IMR-90 (cell line): Measurements from ENCODE around the gene ESF1. TPM values are rescaled to one million over a fixed set of nuclear protein-coding genes. Genes with fewer than 3 reads are reported as not detected.

Experiments used
- ATAC-seq: fragments of 200-7000 bp; cut with Tn5 transposase; 2 replicates; pipeline ENCODE4 v1.9.1; 2020; ENCODE audit warnings: low read depth, mild to moderate bottlenecking, moderate library complexity
- BruUV-seq: library from RNA; stranded (reverse); fragments of 400-500 nt; replicated peaks from 2 replicates; lab custom pipeline; 2021; lab: Mats Ljungman, UMichigan
- CTCF ChIA-PET: fragments of 300-600 bp; formaldehyde crosslinking; extraction: SDS; loops from one replicate; lab custom pipeline; 2021; ENCODE audit warnings: antibody characterized with exemption; lab: Yijun Ruan, JAX
- POLR2A ChIA-PET: fragments of 300-600 bp; sonication (Branson Sonifier 250); formaldehyde crosslinking; loops from one replicate; lab custom pipeline; 2022; ENCODE audit warnings: antibody characterized with exemption; ENCODE audit not compliant: unreplicated experiment; lab: Charles Lee
- DNase-seq: peaks from one replicate; pipeline ENCODE4 v3.0.0; 2013
- H2AFZ ChIP-seq: replicated peaks from 2 replicates; pipeline ENCODE3; 2013; ENCODE audit warnings: low read length, mild to moderate bottlenecking; ENCODE audit not compliant: poor library complexity
- H2AK5ac ChIP-seq: 2 replicates; pipeline ENCODE4 v1.6.1; 2013; ENCODE audit warnings: low read depth, low read length, inconsistent platforms
- H2AK9ac ChIP-seq: replicated peaks from 2 replicates; pipeline ENCODE3; 2013; ENCODE audit warnings: mild to moderate bottlenecking, low read depth, low read length, moderate library complexity; ENCODE audit not compliant: poor library complexity
- H2BK120ac ChIP-seq: 2 replicates; pipeline ENCODE4 v1.6.1; 2013; ENCODE audit warnings: low read depth, low read length, inconsistent platforms
- H2BK15ac ChIP-seq: 3 replicates; pipeline ENCODE4 v1.6.1; 2013; ENCODE audit warnings: low read depth, low read length, inconsistent platforms
- H2BK20ac ChIP-seq: 2 replicates; pipeline ENCODE4 v1.6.1; 2013; ENCODE audit warnings: low read depth, mild to moderate bottlenecking, inconsistent platforms, low read length, moderate library complexity
- H2BK5ac ChIP-seq: 2 replicates; pipeline ENCODE4 v1.6.1; 2013; ENCODE audit warnings: mild to moderate bottlenecking, low read depth, low read length, inconsistent platforms; ENCODE audit not compliant: poor library complexity, severe bottlenecking
- H3K14ac ChIP-seq: replicated peaks from 2 replicates; pipeline ENCODE4 v1.6.1; 2013; ENCODE audit warnings: low read depth, low read length, inconsistent platforms
- H3K18ac ChIP-seq: 2 replicates; pipeline ENCODE4 v1.6.1; 2013; ENCODE audit warnings: low read depth, low read length, control low read depth
- H3K23ac ChIP-seq: 2 replicates; pipeline ENCODE4 v1.6.1; 2013; ENCODE audit warnings: low read depth, low read length, inconsistent platforms
- H3K27ac ChIP-seq: 2 replicates; pipeline ENCODE4 v1.5.1; 2013; ENCODE audit warnings: mild to moderate bottlenecking, control low read depth, low read length; ENCODE audit not compliant: insufficient read depth
- H3K27me3 ChIP-seq: 2 replicates; pipeline ENCODE4 v1.6.1; 2013; ENCODE audit warnings: low read length; ENCODE audit not compliant: control insufficient read depth, insufficient read depth
- H3K36me3 ChIP-seq: 2 replicates; pipeline ENCODE4 v1.6.1; 2013; ENCODE audit warnings: low read length, mixed read lengths; ENCODE audit not compliant: control insufficient read depth, insufficient read depth
- H3K4ac ChIP-seq: 2 replicates; pipeline ENCODE4 v1.6.1; 2013; ENCODE audit warnings: low read depth, low read length, inconsistent platforms
- H3K4me1 ChIP-seq: 2 replicates; pipeline ENCODE4 v1.6.1; 2013; ENCODE audit warnings: low read length, mixed read lengths; ENCODE audit not compliant: control insufficient read depth, insufficient read depth
- H3K4me2 ChIP-seq: 2 replicates; pipeline ENCODE4 v1.6.1; 2013; ENCODE audit warnings: low read depth, mild to moderate bottlenecking, control low read depth, low read length, moderate library complexity
- H3K4me3 ChIP-seq: 2 replicates; pipeline ENCODE4 v1.5.1; 2013; ENCODE audit warnings: low read depth, mild to moderate bottlenecking, control low read depth, low read length, moderate library complexity; ENCODE audit not compliant: insufficient read depth
- H3K56ac ChIP-seq: 2 replicates; pipeline ENCODE4 v1.6.1; 2013; ENCODE audit warnings: low read length, inconsistent platforms; ENCODE audit not compliant: insufficient read depth; ENCODE audit errors: extremely low read depth
- H3K79me1 ChIP-seq, 2 experiments: 2 replicates each; pipeline ENCODE4 v1.6.1; 2013; ENCODE audit warnings: low read length in 2 of 2, inconsistent platforms in 1 of 2, low read depth in 1 of 2
- H3K9ac ChIP-seq: 2 replicates; pipeline ENCODE4 v1.6.1; 2013; ENCODE audit warnings: low read depth, low read length, control low read depth
- H3K9me1 ChIP-seq: 2 replicates; pipeline ENCODE4 v1.6.1; 2013; ENCODE audit warnings: low read length, inconsistent platforms; ENCODE audit not compliant: insufficient read depth
- H3K9me3 ChIP-seq: 2 replicates; pipeline ENCODE4 v1.6.1; 2013; ENCODE audit warnings: low read length; ENCODE audit not compliant: control insufficient read depth, insufficient read depth
- H4K20me1 ChIP-seq: 2 replicates; pipeline ENCODE4 v1.6.1; 2013; ENCODE audit warnings: low read length, inconsistent platforms; ENCODE audit not compliant: insufficient read depth
- H4K5ac ChIP-seq: 2 replicates; pipeline ENCODE4 v1.6.1; 2013; ENCODE audit warnings: mild to moderate bottlenecking, low read depth, low read length, control low read depth
- H4K8ac ChIP-seq, 2 experiments: 2 replicates each; pipeline ENCODE4 v1.6.1; 2013; ENCODE audit warnings: low read depth in 2 of 2, low read length in 2 of 2, control low read depth in 1 of 2, inconsistent platforms in 1 of 2
- H4K91ac ChIP-seq: 2 replicates; pipeline ENCODE4 v1.6.1; 2013; ENCODE audit warnings: low read depth, low read length, inconsistent platforms; ENCODE audit not compliant: insufficient read depth
- BHLHE40 ChIP-seq: fragments of 150-350 bp; IDR thresholded peaks from 2 replicates; pipeline ENCODE4 v1.6.1; 2016; ENCODE audit warnings: mild to moderate bottlenecking, low read depth, low read length
- ELK1 ChIP-seq: fragments of 150-350 bp; IDR thresholded peaks from 2 replicates; pipeline ENCODE4 v1.6.1; 2016; ENCODE audit warnings: low read depth, mild to moderate bottlenecking, low read length, moderate library complexity, borderline replicate concordance
- FOS ChIP-seq: fragments of 150-350 bp; IDR thresholded peaks from 2 replicates; pipeline ENCODE4 v1.6.1; 2016; ENCODE audit warnings: low read depth, low read length
- POLR2A ChIP-seq: IDR thresholded peaks from 2 replicates; pipeline ENCODE4 v1.6.1; 2012; ENCODE audit warnings: mild to moderate bottlenecking, low read depth, low read length
- WGBS, 2 experiments: methylation state at CpG; one replicate each; pipeline versions ENCODE4 v1.1.5 to v1.1.7; 2013; ENCODE audit warnings: missing lambda C conversion rate in 2 of 2; ENCODE audit not compliant: insufficient read length in 1 of 2; ENCODE audit errors: extremely low coverage in 2 of 2; 5-methylcytosine and 5-hydroxymethylcytosine counted together
- dilution Hi-C: fragments of 300-500 bp; cut with HindIII; formaldehyde crosslinking; loops from one replicate; pipeline ENCODE4 v1.14.3; 2018; ENCODE audit warnings: low sequenced_read_pairs; ENCODE audit not compliant: unreplicated experiment
- in situ Hi-C: fragments of 300-500 bp; cut with MboI; formaldehyde crosslinking; loops from 3 replicates; pipeline ENCODE4 v1.14.3; 2019; ENCODE audit warnings: low sequenced_read_pairs, inconsistent platforms, mixed read lengths
- intact Hi-C: fragments of 100-400 bp; cut with micrococcal nuclease; formaldehyde crosslinking; loops from 2 replicates; pipeline ENCODE4 v1.10.0; 2022
- polyA plus RNA-seq, 3 experiments: library from polyadenylated mRNA; depleted of rRNA; stranded (reverse); fragments of >200 nt; gene quantifications; 2 replicates each; pipeline ENCODE4 v1.2.3, GENCODE V29; 2012; ENCODE audit warnings: low replicate concordance in 1 of 3
- total RNA-seq: library from RNA; depleted of rRNA; stranded (reverse); fragments of >200 nt; gene quantifications from 2 replicates; pipeline ENCODE4 v1.2.3, GENCODE V29; 2012

The ESF1 gene
- total and polyA plus RNA-seq, 2 of the 4 experiments (the other 2 are of a cell fraction): 2.6 to 2.7 TPM

GRCh38 chr20:13816757-13817156 lies 32.0 kb upstream of the ESF1 start:
- Histone ChIP-seq H2AFZ (no peak overlapping the region), H4K91ac (no peak overlapping the region), H3K4ac (no peak overlapping the region), H3K9ac (no peak overlapping the region), H3K9me1 (no peaks in the 10 kb centered on the region), H3K4me1 (no peaks in the 10 kb centered on the region), H4K5ac (no peak overlapping the region), H2AK9ac (no peak overlapping the region), H3K23ac (no peak overlapping the region), H3K4me3 (no peak overlapping the region), H3K27ac (no peak overlapping the region), H3K36me3 (peaks cover 29% of the 10 kb centered on the region), H4K20me1 (no peaks in the 10 kb centered on the region), H3K79me1 (no peaks in the 10 kb centered on the region), H3K27me3 (no peaks in the 10 kb centered on the region), H3K18ac (no peak overlapping the region), H2BK20ac (no peak overlapping the region), H2AK5ac (no peak overlapping the region), H2BK15ac (no peak overlapping the region), H2BK120ac (no peak overlapping the region), H3K56ac (no peak overlapping the region), H4K8ac (no peak overlapping the region), H3K14ac (no peak overlapping the region), H3K4me2 (no peak overlapping the region), H3K9me3 (no peaks in the 10 kb centered on the region), H2BK5ac (no peak overlapping the region)
- ChIA-PET POLR2A (no interaction called here), CTCF (no interaction called here)
- in situ Hi-C loops: no loop called here
- ATAC-seq (no peak; the same call in 1 of the 2 replicates), DNase-seq (no peak)
- no TSS peak for BruUV-seq
- no CpG with 5 or more reads among the region's 3 CpGs for WGBS, 2 experiments
- dilution Hi-C loops: no loop called here
- TF ChIP-seq FOS (no peak), BHLHE40 (no peak), POLR2A (no peak), ELK1 (no peak)
- intact Hi-C loops: no loop called here
